HG02943 (cell line): Measurements from ENCODE around the gene CMTM4.
A peak's percentile ranks its signal among the peaks of the same experiment; 100 is the strongest.
"Not testable (repeated sequence)": the region's sequence is repeated elsewhere in the genome, so short reads cannot be mapped to it uniquely, and the experiment has no call there.

ENCODE experiments used
- ATAC-seq: cut with Tn5 transposase; IDR thresholded peaks from one replicate; pipeline ENCODE4 v1.9.1; 2021; ENCODE audit warnings: mild to moderate bottlenecking, low read depth, moderate library complexity; ENCODE audit not compliant: unreplicated experiment

CMTM4 gene

GRCh38 chr16:66706506-66706880, 9.9 kb upstream of the CMTM4 start:
- no peak for ATAC-seq

- ATAC-seq, result no peak
Measured at GRCh38 chr16:66705790-66706505, 9.4 kb upstream of the CMTM4 start.

DNA sequence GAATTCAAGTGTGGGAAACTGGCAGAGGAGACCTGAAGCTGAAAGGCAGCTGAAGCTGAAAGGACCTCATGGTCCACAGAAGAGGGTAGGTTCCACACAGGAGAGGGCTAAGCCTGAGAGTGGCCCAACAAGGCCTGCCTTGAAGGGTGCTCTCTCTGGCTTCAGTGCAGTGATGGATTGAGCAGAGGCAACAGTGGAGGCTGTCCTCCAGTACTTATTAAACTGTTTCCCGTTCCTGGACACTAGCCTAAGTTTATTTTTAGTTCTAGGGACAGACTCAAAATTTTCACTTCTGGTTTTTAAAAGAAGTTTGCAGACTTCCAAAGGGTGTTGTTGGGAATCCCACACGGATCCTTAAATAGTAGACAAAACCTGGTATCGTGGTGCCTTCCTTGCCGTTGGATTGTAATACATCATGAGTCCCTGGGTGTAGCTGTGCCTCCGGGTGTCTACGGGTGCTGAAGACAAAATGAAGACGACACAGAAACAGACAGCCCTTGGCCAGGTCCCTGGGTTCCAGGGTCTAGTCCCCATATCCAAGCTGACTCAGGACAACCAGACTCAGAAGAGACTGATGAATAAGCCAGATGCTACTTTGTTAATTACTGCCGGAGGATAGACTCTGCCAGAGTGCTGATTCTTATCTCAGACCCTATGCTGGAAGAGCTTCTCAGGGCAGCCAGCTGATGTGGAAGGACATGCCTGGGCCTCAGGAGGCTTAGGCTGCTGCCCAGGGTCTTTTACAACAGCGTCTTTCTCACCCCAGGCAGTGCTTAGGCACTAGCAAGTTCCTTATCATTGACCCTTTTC, 7.1 kb upstream of the CMTM4 start:
- ATAC-seq, result no peak

DNA sequence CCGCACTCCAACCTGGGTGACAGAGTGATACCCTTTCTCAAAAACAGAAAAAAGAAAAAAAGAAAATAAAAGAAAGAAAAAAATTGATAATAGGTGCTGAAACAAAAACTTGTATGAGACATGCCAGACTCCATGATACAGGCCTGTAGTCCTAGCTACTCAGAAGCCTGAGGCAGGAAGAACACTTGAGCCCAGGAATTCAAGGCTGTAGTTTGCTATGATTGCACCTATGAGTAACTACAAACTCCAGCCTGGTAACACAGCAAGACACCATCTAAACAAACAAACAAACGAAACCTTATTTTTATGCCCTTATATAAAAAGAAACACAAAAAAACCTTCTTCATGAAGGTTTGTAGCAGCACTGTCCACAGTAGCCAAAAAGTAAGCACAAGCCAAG, 5.0 kb upstream of the CMTM4 start:
- no peak for ATAC-seq

DNA sequence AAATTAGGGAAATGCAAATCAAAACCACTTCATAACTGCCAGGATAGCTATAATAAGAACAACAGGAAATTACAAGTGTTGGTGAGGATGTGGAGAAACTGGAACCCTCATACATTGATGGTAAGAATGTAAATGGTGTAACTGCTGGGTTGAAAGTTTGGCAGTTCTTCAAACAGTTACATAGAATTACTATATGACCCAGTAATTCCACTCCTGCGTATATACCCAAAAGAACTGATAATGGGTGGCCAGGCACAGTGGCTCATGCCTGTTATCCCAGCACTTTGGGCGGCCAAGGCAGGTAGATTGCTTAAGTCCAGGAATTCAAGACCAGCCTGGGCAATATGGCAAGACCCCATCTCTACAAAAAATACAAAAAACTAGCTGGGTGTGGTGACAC, 4.5 kb upstream of the CMTM4 start:
- no peak for ATAC-seq

DNA sequence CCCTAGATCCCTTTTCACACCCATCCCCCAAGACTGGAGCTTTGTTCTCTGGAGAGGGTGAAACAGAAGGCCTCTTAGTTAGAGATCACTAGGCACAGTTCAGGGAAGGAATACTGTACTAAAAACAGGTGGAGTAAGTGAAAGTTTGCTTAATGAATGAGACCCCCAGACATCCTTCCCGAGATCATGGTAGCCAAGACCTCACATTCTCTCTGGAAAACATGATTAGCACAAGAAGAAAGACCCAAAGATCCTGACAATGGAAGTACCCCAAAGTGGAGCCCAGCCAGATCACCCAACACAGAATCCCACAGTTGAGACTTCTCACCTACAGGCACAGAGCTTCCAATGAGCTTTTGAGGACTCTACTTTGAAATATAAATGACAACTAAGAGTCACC, 3.4 kb upstream of the CMTM4 start:
- ATAC-seq, result no peak

DNA sequence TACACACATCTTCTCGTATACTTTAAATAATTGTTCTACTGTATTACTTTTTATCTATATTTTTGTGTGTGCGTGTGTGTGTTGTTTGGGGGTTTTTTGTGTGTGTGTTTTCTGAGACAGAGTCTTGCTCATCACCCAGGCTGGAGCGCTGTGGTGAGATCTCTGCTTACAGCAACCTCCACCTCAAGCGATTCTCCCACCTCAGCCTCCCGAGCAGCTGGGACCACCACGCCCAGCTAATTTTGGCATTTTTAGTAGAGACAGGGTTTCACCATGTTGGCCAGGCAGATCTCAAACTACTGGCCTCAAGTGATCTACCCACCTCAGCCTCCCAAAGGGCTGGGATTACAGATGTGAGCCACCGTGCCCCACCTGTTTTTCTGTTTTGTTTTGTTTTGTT, 1.5 kb upstream of the CMTM4 start:
- ATAC-seq, result no peak

- ATAC-seq, result peak; percentile 40
Measured at GRCh38 chr16:66695935-66696668, 441 bp downstream of the CMTM4 start.

GRCh38 chr16:66695471-66695934, 1.0 kb downstream of the CMTM4 start:
- no peak for ATAC-seq

- ATAC-seq, result no peak
Measured at GRCh38 chr16:66693149-66693548, 3.4 kb downstream of the CMTM4 start.

DNA sequence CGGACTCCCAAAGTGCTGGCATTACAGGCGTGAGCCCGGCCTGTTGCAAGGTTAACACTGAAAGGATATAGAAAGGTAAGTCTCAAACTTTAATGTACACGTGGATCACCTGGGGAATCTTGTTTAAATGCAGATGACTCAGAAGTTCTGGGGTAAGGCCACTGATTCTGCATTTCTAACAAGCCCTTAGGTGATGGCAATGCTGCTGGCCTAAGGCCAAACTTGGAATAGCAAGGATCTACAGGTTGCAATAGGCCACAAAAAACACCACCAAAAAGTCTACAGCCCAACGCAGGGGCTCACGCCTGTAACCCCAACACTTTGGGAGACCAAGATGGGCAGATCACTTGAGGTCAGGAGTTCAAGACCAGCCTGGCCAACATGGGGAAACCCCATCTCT, 4.2 kb downstream of the CMTM4 start:
- no peak for ATAC-seq

DNA sequence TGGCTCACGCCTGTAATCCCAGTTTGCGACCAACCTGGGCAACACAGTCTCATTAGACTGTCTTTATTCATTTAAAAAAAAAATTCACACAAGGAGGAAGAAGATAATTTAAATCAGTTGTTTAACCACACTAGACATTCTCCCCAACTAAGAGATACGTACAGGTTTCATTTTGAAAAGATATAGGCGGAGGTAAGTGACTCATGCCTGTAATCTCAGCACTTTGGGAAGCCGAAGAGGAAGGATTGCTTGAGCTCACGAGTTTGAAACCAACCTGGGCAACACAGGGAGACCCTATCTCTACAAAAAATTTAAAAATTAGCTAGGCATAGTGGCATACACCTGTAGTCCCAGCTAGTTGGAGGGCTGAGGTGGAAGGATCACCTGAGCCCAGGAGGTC, 5.3 kb downstream of the CMTM4 start:
- ATAC-seq, result no peak

GRCh38 chr16:66690106-66690847, 6.3 kb downstream of the CMTM4 start:
- no peak for ATAC-seq

DNA sequence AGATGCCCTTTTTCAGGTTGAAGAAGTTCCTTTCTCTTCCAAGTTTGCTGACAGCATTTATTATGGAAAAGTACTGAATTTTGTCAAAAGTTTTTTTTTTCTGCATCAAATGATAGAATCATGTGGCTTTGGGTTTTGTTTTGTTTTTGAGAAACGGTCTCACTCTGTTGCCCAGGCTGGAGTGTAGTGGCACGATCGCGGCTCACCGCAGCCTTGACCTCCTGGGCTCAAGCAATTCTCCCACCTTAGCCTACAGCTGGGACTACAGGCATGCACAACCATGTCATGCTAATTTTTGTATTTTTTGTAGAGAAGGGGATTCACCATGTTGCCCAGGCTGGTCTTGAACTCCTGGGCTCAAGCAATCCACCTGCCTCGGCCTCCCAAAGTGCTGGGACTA, 7.3 kb downstream of the CMTM4 start:
- ATAC-seq, result no peak

DNA sequence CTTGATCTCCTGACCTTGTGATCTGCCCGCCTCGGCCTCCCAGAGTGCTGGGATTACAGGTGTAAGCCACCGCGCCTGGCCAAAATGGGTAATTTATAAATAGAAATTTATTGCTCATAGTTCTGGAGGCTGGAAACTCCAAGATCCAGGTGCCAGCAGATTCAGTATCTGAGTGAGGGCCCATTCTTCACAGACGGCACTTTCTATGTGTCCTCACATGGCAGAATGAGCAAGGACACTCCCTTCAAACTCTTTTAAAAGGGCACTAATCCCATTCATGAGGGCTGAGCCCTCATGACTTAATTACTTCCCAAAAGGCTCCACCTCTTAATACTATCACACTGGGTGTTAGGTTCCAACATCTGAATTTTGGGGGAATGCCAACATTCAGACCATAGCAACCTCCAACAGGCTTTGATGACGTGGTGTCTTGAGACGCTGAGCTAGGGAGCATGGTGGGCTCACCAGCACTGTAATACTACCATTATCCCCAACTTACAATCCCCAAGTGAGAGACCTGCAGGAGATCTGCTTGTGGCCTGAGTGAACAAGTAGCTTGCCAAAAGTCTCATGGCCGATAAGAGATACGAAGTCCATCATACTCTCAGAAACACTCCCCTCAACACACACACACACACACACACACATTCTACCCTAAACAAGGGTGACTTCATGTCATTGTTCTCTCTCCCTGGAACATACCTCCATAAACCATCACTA, 8.5 kb downstream of the CMTM4 start:
- ATAC-seq, result no peak

GRCh38 chr16:66685501-66686115, 10.9 kb downstream of the CMTM4 start:
- not testable (repeated sequence) for ATAC-seq

- ATAC-seq, result no peak
Measured at GRCh38 chr16:66682271-66682670, 14.3 kb downstream of the CMTM4 start.

- no peak for ATAC-seq
Measured at GRCh38 chr16:66681676-66682075, 14.9 kb downstream of the CMTM4 start.

- no peak for ATAC-seq
Measured at GRCh38 chr16:66678337-66678736, 18.2 kb downstream of the CMTM4 start.

DNA sequence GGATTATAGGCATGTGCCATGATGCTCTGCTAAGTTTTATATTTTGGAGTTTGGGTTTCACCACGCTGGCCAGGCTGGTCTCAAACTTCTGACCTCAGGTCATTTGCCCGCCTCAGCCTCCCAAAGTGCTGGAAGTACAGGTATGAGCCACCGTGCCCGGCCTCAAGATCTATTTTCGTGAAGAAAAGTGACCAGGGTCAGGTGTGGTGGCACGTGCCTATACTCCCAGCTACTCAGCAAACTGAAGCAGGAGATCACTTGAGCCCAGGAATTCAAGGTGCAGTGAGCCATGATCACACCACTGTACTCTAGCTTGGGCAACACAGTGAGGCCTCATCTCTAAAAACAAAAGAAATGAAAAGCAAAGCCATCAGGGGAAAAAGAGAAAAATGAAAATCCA, 18.7 kb downstream of the CMTM4 start:
- no peak for ATAC-seq
